HG02798 (cell line): ENCODE results near the gene ADAMTSL4.
A peak's percentile ranks its signal among the peaks of the same experiment; 100 is the strongest.

Experiments
- ATAC-seq: cut with Tn5 transposase; IDR thresholded peaks from one replicate; pipeline ENCODE4 v1.9.1; 2021; ENCODE audit warnings: mild to moderate bottlenecking; ENCODE audit not compliant: unreplicated experiment, poor library complexity

Gene ADAMTSL4

GRCh38 chr1:150553392-150554085 is 4.3 kb downstream of the ADAMTSL4 start:
- ATAC-seq, result no peak

DNA sequence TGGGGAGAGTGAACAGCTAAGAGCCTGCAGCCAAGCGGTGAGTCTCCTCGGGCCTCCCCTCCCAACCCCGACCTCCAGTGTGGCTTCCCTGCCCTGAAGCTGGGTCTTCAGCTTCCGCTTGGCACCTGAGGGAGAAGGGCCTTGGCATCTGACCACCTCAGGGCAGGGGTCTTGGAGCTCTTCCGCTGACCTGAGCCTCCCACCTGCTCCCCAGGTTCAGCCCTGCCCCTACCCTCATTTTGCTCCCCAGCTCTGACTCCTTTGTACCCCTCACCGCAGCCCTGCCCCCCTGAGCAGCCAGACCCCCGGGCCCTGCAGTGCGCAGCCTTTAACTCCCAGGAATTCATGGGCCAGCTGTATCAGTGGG is 4.9 kb downstream of the ADAMTSL4 start:
- no peak for ATAC-seq

- no peak for ATAC-seq
Observed at GRCh38 chr1:150555198-150555970, 6.2 kb downstream of the ADAMTSL4 start.

DNA sequence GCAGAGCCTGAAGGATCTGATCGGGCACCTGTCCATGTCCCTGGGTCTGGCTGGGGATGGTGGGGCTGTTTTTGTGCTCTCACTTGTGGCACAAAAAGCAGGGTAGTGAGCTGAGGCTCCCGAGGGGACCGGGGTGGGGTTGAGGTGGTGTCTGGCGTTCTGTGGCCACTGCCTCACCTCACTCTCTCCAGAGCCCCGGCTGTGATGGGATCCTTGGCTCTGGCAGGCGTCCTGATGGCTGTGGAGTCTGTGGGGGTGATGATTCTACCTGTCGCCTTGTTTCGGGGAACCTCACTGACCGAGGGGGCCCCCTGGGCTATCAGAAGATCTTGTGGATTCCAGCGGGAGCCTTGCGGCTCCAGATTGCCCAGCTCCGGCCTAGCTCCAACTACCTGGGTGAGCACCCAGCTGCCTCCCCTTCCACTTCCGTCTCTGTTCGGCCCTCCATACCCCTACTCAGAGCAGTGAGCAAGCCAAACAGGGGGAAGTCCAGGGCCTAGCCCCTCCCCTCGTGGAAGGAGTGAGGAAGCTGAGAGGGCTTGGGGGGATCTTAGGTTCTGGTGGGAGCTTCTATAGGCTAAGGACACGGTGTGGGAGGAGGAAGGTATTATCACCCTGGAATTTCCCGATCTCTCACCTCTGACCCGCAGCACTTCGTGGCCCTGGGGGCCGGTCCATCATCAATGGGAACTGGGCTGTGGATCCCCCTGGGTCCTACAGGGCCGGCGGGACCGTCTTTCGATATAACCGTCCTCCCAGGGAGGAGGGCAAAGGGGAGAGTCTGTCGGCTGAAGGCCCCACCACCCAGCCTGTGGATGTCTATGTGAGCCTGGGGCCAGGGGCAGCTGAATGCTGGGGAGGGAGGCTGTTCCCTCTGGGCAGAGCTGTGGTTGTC is 7.0 kb downstream of the ADAMTSL4 start:
- no peak for ATAC-seq

- ATAC-seq, result no peak
Observed at GRCh38 chr1:150557065-150557600, 7.9 kb downstream of the ADAMTSL4 start.

GRCh38 chr1:150557813-150558212 is 8.6 kb downstream of the ADAMTSL4 start:
- no peak for ATAC-seq

DNA sequence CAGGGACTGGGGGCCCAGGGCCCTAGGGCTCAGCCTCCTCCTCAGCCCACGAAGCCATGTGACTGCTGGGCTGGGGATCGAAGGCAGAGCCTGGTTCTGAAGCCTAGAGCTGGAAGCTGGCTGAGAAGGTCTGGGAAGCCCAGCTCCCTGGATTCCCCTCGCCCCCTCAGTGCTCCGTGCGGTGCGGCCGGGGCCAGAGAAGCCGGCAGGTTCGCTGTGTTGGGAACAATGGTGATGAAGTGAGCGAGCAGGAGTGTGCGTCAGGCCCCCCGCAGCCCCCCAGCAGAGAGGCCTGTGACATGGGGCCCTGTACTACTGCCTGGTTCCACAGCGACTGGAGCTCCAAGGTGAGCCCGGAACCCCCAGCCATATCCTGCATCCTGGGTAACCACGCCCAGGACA is 9.1 kb downstream of the ADAMTSL4 start:
- ATAC-seq, result no peak

DNA sequence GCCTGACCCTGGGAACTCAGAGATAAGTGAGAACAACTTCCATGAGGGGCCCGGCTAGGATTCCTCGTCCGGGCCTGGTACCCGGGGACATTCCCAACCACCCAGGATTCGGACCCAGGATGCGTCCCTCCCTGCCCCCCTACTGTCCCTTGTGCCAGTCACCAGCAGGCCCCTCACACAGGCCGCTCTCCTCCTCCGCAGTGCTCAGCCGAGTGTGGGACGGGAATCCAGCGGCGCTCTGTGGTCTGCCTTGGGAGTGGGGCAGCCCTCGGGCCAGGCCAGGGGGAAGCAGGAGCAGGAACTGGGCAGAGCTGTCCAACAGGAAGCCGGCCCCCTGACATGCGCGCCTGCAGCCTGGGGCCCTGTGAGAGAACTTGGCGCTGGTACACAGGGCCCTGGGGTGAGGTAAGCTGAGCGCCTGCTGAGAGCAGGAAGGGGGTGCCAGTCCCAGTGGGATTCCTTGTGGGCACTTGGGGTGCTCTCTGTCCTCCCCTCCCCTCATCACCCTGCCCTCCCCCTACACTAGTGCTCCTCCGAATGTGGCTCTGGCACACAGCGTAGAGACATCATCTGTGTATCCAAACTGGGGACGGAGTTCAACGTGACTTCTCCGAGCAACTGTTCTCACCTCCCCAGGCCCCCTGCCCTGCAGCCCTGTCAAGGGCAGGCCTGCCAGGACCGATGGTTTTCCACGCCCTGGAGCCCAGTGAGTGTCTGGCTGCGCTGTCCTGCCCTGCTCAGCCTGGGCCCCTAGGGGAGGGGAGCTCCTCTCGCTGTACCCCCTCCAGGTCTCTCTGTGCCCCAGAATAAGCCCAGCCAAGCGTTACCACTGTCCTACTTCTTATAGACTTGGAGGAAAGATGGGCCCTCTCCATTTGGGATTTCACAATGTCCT is 9.8 kb downstream of the ADAMTSL4 start:
- no peak for ATAC-seq

- no peak for ATAC-seq
Observed at GRCh38 chr1:150559656-150560010, 10.4 kb downstream of the ADAMTSL4 start.

- ATAC-seq, result no peak
Observed at GRCh38 chr1:150560011-150560438, 10.8 kb downstream of the ADAMTSL4 start.

DNA sequence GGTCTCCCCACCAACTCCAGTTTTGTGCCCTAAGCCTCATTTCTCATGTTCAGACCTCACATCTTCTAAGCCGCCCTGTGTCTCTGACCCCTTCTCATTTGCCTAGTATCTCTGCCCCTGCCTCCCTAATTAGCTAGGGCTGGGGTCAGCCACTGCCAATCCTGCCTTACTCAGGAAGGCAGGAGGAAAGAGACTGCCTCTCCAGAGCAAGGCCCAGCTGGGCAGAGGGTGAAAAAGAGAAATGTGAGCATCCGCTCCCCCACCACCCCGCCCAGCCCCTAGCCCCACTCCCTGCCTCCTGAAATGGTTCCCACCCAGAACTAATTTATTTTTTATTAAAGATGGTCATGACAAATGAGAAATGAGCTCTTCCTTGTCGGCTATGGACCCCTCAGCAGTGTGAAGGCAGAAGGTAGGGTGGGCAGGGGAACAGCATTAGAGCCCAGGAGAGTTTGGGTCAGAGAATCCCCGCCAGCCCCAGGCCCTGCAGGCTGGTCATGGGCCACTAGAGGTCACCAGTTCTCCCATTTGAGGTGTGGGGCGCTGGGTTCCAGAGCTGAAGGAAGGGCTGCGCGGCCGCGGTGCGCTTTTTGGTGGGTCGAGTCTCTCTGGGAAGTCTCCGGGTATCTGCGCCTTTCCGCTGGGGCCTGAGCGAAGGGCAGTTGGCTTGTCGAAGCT is 11.5 kb downstream of the ADAMTSL4 start:
- peak; percentile 33 for ATAC-seq

GRCh38 chr1:150561254-150561973 is 12.2 kb downstream of the ADAMTSL4 start:
- ATAC-seq, result peak; percentile 26

DNA sequence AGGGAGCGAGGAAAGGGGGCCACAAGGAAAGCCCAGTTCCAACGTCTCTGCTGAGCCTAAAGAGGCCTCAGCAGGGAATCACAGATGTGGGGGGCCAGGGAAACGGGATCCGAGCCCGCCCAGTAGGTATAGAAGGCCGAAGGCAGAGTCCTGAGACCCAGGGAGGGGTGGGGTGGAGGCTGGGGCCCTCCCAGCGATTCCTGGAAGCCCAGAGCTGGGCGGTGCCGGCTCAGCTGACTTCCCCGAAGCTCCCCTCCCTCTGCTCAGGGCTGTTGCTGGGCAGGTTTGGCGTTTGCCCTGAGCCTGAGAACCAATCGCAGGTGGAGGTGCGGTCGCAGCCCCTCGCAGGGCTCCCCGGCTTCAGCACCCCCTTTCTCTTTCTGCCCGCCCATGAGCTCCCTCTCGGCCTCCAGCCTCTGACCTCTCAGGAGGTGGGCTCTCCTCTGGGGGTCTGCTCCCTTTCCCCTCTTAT is 12.8 kb downstream of the ADAMTSL4 start:
- peak; percentile 46 for ATAC-seq

GRCh38 chr1:150562446-150563339 is 13.5 kb downstream of the ADAMTSL4 start:
- peak; percentile 47 for ATAC-seq

DNA sequence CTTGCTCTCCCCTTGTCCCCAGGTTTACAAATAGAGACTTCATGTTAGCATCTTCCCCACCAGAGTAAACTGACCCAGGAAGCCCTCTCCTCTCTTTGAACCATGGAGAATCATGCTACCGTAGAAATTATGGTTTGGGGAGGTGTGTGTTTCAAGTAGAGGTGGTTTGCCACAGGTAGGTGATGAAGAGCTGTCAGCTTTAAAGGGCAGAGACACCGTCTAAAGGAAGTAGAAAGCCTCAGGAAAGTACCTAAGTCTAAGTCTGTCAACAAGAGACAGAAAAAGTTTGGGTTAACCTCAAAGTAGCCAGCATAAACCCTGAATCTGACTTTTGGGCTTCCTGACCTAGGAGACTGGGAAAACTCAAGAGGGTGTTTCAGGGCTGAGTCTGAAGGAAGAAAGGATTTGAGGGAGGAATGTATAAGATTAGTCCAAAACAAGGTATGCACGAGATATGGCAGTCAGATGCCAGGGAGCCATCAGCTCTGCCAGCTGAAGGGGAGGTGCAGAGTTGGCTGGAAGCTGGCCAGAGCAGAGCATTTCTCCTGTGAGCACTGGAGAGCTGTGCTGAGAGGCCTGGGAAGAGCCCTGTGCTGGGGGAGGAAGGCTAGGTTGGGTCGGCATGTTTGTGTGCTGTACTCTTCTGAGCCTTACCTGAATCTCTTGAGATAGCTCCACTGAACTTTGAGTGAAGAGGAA is 14.3 kb downstream of the ADAMTSL4 start:
- ATAC-seq, result peak; percentile 18

- ATAC-seq, result no peak
Observed at GRCh38 chr1:150564051-150564991, 15.1 kb downstream of the ADAMTSL4 start.
